PFSK-1 (cell line): Measurements from ENCODE around the gene MYL4.

Source experiments
- FOXP2 ChIP-seq: optimal IDR thresholded peaks from 2 replicates; pipeline ENCODE3; 2011; ENCODE audit warnings: borderline replicate concordance, control low read depth, inconsistent platforms; ENCODE audit not compliant: insufficient read depth; ENCODE audit errors: extremely low read length, extremely low read depth
- POLR2AphosphoS5 ChIP-seq: IDR thresholded peaks from 2 replicates; pipeline ENCODE4 v1.6.1; 2012; ENCODE audit warnings: low read depth, mild to moderate bottlenecking, control low read depth, low read length, moderate library complexity
- SIN3A ChIP-seq: IDR thresholded peaks from 2 replicates; pipeline ENCODE4 v1.6.1; 2012; ENCODE audit warnings: mild to moderate bottlenecking, low read length, moderate library complexity, borderline replicate concordance; ENCODE audit not compliant: insufficient read depth
- TAF1 ChIP-seq: IDR thresholded peaks from 2 replicates; pipeline ENCODE4 v1.6.1; 2012; ENCODE audit warnings: low read length, control low read depth, borderline replicate concordance; ENCODE audit not compliant: insufficient read depth
- TF ChIP-seq, protein P1 (sequence below), 2 experiments: IDR thresholded peaks; 2 replicates each; pipeline versions ENCODE4 v1.6.1 to v1.8.0; 2011 to 2012; ENCODE audit warnings: low read depth in 2 of 2, low read length in 2 of 2, control low read depth in 1 of 2, inconsistent platforms in 1 of 2, mild to moderate bottlenecking in 1 of 2, moderate library complexity in 1 of 2; ENCODE audit not compliant: insufficient read depth in 1 of 2

Gene MYL4

DNA sequence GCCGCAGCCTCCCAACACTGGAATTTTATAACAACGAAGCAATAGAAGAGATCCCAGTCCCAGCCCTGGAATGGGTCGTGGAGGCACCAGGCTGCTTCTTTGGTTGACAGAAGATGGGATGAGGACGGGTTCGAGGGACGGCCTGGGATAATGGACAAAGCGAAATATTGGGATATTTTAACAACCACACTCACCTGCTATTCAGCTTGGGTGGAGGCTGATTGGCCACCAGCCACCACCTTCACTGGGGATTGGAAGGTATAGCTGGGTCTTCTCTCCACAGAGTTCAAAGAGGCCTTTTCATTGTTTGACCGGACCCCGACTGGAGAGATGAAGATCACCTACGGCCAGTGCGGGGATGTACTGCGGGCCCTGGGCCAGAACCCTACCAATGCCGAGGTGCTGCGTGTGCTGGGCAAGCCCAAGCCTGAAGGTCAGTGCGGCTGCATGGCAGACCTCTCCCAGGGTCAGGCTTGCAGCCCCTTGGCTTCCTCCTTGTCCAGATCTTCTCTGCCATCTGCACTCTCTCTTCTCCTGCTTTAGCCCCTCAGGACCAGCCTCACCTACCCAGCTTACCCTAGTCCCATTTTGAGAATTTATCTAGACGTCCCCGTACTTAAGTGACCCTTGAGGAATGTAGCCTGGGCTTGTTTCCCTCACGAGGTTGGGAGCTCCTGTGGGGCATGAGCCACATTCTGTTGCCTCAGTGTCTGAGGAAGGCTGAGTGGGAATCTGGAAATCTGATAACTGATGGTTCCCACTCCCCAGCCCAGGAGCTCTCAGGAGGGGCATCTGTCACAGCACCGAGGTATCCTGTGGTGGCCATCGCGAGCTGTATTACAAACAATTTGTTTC, 10.7 kb downstream of the MYL4 start:
- TF ChIP-seq SIN3A (no peak), FOXP2 (no peak), POLR2AphosphoS5 (no peak), TAF1 (no peak)
- TF ChIP-seq, protein P1, sequence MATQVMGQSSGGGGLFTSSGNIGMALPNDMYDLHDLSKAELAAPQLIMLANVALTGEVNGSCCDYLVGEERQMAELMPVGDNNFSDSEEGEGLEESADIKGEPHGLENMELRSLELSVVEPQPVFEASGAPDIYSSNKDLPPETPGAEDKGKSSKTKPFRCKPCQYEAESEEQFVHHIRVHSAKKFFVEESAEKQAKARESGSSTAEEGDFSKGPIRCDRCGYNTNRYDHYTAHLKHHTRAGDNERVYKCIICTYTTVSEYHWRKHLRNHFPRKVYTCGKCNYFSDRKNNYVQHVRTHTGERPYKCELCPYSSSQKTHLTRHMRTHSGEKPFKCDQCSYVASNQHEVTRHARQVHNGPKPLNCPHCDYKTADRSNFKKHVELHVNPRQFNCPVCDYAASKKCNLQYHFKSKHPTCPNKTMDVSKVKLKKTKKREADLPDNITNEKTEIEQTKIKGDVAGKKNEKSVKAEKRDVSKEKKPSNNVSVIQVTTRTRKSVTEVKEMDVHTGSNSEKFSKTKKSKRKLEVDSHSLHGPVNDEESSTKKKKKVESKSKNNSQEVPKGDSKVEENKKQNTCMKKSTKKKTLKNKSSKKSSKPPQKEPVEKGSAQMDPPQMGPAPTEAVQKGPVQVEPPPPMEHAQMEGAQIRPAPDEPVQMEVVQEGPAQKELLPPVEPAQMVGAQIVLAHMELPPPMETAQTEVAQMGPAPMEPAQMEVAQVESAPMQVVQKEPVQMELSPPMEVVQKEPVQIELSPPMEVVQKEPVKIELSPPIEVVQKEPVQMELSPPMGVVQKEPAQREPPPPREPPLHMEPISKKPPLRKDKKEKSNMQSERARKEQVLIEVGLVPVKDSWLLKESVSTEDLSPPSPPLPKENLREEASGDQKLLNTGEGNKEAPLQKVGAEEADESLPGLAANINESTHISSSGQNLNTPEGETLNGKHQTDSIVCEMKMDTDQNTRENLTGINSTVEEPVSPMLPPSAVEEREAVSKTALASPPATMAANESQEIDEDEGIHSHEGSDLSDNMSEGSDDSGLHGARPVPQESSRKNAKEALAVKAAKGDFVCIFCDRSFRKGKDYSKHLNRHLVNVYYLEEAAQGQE (IDR thresholded peaks at IDR 0.05; ENCODE audit: insufficient read depth in 1 of 2, low read depth in 2 of 2, low read length in 2 of 2): no peak

DNA sequence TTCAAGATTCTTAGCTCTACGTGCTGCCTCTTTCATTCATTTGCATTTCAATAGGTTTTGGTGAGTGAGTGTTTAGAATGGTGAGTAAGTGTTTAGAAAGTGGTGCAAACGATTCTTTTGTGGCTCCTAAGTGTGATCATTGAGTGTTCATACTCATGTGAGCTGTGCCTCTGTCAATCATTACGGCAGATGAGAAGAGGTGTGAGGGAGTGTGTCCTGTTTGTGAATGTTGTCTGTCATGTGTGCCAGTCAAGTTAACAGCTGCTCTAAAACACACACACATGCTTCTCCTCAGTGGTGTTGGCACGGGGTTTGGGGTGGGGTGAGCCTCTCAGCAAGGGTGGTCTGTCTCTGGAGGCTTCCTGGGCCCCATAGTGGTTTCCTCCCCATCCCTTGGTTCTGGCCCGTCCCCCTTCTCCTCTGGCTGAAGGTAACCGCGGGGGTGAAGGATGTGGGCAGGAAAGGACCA, 11.4 kb downstream of the MYL4 start:
- TF ChIP-seq, protein P1 (IDR thresholded peaks at IDR 0.05; ENCODE audit: insufficient read depth in 1 of 2, low read depth in 2 of 2, low read length in 2 of 2): no peak
- TF ChIP-seq POLR2AphosphoS5 (no peak), FOXP2 (no peak), TAF1 (no peak), SIN3A (no peak)

DNA sequence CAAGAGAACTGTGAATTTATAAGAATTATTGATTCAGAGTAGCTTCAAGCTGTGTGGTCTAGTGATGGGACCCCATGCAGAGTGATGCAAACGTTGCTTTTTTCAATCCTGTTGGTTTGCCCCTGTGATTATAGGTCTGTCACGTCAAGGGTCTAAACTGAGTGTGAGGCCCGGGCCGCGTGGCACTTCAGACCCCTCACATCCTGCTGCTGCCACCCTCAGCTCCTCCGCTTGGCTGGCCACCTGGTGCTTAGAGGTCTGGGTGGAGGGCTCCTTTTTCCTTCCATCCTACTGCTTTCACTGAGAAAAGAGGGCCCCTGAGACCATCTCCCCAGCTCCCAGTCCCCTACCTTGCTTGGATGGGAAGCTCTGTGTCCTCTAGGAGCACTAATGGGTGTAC, 12.0 kb downstream of the MYL4 start:
- TF ChIP-seq TAF1: no peak
- TF ChIP-seq FOXP2: no peak
- TF ChIP-seq SIN3A: no peak
- TF ChIP-seq POLR2AphosphoS5: no peak
- TF ChIP-seq, protein P1 (IDR thresholded peaks at IDR 0.05; ENCODE audit: insufficient read depth in 1 of 2, low read depth in 2 of 2, low read length in 2 of 2): no peak

DNA sequence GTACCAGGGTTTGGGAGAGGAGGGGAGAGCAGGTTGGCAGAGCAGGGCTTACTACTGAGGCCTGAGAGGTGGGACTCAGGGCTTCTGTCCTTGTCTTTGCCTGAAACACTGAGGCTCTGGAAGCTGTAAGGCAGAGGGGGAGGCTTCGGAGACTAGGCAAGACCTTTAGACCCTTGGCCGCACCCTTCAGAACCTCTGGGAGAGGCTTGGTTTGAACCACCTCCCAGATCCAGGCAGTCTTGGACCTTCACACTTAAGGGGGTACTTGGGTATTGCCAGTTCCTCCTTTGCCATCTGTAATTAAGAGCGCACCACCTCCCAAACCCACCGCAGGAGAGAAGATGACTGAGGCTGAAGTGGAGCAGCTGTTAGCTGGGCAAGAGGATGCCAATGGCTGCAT, 12.9 kb downstream of the MYL4 start:
- no peak for TF ChIP-seq POLR2AphosphoS5
- no peak for TF ChIP-seq SIN3A
- TF ChIP-seq FOXP2: no peak
- TF ChIP-seq TAF1: no peak
- TF ChIP-seq, protein P1 (IDR thresholded peaks at IDR 0.05; ENCODE audit: insufficient read depth in 1 of 2, low read depth in 2 of 2, low read length in 2 of 2): no peak
